LNCaP clone FGC (cell line): ENCODE results near the gene CYP1A2.

Experiments
- DNase-seq: peaks from one replicate; pipeline ENCODE4 v3.0.0-alpha.2; 2011; ENCODE audit warnings: low read depth
- H3K4me3 ChIP-seq: 2 replicates; pipeline ENCODE4 v1.5.1; 2011; ENCODE audit warnings: mild to moderate bottlenecking, low read depth, low read length, control low read depth
- CTCF ChIP-seq: IDR thresholded peaks from 2 replicates; pipeline ENCODE4 v1.5.1; 2012; ENCODE audit warnings: mild to moderate bottlenecking; ENCODE audit not compliant: control insufficient read depth, insufficient read depth; ENCODE audit errors: extremely low read depth

CYP1A2 gene

GRCh38 chr15:74790080-74790916 is 41.7 kb downstream of the CYP1A2 start:
- H3K4me3 ChIP-seq: no peak overlapping the region
- TF ChIP-seq CTCF: no peak
- DNase-seq: no peak

GRCh38 chr15:74791007-74791406 is 42.4 kb downstream of the CYP1A2 start:
- DNase-seq: no peak
- no peak for TF ChIP-seq CTCF
- no peak overlapping the region for H3K4me3 ChIP-seq

DNA sequence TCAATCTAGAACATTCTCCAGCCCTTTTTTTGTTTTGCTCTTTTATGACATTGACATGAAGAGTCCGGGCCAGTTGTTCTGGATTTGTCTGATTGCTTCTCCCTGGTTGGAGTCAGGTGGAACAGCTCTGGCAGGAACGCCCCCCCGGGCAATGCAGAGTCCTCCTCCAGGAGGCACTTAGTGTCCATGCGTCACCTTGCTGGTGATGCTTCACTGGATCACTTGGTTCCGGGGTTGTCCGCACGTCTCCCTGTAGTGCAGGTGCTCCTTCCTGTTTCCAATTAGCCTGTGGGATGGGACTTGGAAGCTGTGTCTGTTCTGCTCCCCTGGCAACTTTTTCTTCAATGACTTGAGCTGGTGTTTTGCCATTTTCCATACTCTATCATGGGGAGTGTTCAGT is 43.0 kb downstream of the CYP1A2 start:
- no peak for TF ChIP-seq CTCF
- DNase-seq: no peak
- no peak overlapping the region for H3K4me3 ChIP-seq

DNA sequence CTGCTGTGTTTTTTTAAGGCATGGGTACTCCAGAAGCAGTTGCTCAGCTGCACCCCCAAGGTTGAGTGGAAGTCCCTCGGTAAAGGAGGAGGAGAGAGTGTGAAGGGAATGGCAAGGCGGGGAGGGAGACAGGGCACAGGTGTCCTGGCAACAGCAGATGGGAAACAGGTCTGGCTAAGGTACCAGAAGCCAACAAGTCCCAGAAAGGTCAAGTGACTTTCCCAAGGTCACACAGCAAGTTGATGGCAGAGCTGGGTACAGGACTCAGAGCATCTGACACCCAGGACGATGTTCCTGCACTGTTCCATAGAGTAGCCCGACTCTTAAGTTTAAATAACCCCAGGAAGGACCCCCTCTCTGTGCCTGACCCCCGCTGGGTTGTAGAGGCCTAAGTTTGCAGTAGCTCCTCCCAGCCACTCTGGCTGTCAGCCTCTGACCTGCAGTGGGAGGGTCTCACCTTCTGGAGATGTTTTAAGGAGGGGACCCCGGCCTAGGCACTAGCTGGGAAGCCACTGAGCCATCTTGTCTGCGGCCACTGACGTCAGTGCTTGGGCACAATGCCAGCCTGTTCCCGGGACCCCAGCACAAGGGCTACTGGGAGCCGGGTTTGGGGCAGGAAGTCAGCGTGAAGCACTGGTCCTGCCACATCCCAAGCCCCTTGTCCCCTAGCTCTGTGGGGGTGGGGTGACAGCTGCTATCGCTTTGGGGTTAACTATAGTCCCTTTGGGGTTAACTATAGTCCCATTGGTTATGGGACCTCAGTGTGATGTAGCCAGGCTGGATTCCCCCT is 43.8 kb downstream of the CYP1A2 start:
- no peak overlapping the region for H3K4me3 ChIP-seq
- TF ChIP-seq CTCF: no peak
- no peak for DNase-seq

GRCh38 chr15:74793135-74794028 is 44.7 kb downstream of the CYP1A2 start:
- no peak for DNase-seq
- no peak overlapping the region for H3K4me3 ChIP-seq
- no peak for TF ChIP-seq CTCF

DNA sequence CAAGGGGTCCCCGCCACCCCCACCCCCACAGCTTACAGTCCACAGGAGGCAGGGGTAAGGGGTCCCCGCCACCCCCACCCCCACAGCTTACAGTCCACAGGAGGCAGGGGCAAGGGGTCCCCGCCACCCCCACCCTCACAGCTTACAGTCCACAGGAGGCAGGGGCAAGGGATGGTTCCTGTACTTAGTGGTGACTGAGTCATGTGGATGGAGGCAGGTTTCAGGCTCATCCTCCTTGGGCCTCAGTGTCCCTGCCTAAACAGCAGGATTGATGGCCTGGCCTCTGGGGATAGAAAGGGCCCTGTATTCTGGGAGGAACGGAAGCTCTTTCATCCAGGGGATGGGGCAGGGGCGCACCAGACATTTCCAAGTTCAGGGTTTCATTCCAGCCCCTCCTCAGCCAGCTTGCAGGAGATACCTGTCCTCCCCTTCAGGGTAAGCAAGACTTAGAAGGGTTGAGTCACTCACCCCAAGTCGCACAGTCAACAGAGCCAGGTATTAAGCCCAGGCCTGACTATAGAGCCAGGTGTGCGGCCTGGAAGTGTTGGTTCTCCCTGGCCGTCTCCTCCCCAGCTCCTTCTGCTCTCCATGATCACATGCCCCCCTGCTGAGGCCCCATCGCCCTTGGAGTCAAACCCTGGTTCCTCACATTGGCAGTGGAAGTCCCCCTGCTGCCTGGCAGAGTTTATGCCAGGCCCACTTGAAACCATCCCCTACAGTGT is 45.8 kb downstream of the CYP1A2 start:
- no peak overlapping the region for H3K4me3 ChIP-seq
- no peak for TF ChIP-seq CTCF
- no peak for DNase-seq
